GM19043 (cell line): ENCODE results near the gene ADAM8.

Experiments
- ATAC-seq: cut with Tn5 transposase; IDR thresholded peaks from one replicate; pipeline ENCODE4 v1.9.1; 2021; ENCODE audit warnings: low read depth; ENCODE audit not compliant: unreplicated experiment

Gene ADAM8

DNA sequence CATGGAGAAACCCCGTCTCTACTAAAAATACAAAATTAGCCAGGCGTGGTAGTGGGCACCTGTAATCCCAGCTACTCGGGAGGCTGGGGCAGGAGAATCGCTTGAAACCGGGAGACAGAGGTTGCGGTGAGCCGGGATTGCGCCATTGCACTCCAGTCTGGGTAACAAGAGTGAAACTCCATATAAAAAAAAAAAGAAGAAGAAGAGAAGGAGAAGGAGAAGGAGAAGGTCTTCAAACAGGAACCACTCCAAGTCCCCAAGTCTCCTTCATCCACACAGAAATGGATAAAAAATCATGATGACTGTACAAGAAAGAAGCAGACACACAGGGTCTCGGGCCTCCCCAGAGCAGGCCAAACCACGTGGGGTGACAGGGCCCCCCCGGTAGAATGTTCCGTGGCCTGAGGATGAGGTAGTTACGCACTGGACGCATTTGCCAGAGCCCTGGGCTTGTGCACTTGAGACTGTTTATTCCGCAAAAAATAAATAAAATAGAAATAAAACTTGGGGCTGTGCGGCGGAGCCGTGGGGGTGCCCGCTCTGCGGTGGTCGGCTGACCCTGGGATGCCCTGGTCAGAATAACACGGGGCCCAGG is 23.2 kb downstream of the ADAM8 start:
- ATAC-seq = no peak

DNA sequence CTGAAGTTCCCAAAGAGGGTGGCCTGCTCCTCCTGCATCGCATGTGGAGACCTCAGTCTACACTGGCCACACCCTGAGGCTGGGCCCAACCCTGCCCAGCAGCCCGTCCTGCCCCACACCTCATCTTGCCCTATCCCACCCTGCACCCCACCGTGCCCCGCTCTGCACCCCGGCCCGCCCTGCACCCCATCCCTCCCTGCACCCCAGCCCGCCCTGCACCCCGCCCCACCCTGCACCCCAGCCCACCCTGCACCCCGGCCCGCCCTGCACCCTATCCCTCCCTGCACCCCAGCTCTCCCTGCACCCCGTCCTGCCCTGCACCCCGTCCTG is 24.5 kb downstream of the ADAM8 start:
- no peak for ATAC-seq

DNA sequence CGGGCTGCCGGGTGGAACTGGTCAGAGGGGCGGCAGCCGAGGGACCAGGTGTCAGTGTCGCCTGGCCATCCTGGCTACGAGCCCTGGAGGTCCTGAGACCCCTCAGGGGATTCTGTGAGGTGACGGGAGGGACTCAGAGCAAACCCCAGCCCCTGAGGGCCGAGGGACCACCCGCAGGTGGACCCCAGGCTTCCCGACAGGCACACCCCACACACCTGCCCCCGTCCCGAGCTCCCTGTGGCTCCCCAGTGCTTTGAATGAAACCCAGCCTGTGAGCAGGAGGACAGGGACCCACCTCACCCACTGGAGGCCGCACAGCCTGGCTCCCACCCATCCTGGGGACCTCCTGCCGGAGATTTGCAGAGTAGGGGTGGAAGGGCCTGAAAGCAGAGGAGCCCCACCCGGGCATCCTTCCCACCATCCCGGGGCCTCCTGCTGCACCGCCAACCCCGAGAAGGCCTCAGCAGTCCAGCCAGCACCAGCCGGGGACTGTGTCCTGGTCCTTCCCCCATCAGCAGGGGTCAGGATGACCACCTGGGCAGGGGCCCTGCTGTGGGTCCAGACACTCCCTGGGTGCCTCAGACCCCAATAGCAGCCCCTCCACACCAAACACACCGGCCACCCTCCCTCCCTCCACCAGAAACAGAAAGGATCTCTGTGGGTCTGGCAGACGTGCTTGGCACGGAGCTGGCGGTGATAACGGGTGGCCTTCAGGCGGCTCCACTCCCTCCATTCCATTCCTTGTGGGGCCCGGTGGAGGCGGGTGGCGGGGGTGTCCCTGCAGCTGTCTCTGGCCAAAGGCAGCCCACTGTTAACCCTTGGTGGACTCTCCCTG is 25.1 kb downstream of the ADAM8 start:
- no peak for ATAC-seq

DNA sequence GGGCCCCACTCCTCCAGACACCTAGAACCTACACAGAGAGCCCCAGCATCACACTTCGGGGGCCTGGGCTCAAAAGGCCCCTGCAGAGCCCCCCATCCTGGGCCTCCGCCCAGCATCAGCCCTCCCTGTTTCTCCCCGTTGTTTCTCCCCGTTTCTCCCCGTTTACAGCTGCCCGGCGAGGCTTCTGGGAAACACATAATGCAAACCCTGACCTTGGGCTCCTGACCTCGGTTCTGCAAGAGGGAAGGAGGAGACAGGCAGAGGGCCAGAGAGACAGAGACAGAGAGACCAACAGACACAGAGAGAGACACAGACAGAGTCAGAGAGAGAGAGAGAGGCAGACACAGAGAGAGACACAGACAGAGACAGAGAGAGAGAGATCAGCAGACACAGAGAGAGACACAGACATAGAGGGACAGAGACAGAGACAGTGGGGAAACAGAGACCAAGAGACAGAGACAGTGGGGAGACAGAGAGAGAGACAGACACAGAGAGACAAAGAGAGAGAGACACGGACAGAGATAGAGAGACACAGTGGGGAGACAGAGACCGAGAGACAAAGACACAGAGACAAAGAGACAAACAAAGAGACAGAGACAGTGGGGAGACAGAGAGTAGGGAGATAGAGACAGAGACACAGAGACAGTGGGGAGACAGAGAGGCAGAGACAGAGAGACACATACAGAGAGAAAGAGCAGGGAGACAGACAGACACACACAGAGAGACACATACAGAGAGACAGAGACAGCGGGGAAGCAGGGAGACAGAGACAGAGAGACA is 26.5 kb downstream of the ADAM8 start:
- no peak for ATAC-seq

DNA sequence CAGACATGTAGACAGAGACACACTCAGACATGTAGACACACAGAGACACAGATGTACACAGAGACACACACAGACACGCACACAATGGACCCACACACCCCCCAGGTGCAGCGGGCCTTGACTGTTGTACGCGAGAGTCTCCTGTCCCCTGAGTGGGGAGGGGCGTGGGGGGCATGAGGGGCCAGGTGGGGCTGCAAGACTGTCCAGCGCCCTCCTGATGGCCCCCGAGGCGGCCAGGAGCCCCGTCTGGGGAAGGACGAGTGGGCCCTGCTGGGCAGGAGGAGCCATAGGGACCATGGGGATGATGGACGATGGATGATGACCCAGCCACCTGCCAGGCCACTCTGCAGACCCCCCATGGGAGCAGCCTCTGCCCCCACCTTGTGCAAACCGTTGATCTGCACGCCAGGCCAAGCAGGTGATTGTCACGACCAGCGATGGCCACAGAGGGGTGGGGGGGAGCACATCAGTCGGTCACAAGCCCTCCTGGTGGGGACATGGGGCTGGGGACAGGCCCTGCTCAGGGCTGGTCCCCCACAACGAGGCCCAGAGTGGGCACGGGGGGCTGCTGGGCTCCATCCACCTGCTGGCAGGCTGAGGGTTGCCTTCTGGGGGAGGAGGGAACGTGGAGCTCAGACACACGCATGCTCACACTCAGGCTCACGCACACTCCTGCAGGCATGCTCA is 27.4 kb downstream of the ADAM8 start:
- no peak for ATAC-seq

DNA sequence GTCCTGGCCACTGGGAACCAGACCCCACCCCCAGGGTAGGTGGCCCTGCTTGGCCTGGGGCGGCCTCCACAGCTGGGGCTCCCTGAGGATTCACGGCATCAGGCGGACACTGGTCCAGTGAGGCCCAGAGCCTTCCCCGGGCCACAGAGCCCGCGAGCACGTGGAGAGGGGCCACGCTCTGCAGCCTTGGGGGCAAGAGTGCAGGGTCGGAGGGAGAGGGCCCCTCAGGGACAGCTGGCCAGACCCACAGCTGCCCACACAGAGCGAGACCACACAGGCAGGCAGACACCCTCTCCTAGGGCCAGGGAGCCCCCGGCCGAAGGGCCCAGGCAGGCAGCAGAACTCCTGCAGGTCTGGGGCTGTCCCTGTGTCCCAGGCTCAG is 28.3 kb downstream of the ADAM8 start:
- ATAC-seq = no peak

DNA sequence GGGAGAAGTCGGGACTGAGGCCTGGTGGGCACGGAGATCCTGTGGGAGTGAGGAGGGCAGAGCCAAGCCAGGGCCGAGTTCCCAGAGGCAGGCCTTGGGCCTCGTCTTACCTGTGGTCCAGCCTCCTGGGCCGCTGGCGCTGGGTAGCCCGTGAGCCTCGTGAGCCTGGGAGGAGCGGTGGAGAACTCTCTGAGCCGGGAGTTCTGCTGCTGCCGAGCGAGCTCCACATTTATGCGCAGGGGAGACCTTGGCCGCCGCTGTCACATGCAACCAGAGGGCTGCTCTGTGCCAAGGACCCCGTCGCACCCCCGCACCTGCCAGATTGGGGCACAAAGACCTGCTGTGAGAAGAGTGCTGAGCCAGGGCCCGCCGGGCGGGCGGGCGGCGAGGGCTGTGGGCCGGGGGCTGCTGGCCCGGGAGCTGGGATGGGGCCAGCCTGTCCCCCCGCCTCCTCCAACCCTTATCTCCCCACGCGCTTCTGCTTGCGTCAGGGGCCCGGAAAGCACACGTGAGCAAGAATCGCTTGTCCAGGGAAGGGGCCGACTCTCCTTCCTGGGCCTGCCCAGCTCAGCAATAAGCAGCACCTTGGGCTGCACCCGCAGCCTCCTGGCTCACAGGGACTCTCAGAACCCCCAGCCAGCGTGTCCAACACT is 28.9 kb downstream of the ADAM8 start:
- no peak for ATAC-seq

DNA sequence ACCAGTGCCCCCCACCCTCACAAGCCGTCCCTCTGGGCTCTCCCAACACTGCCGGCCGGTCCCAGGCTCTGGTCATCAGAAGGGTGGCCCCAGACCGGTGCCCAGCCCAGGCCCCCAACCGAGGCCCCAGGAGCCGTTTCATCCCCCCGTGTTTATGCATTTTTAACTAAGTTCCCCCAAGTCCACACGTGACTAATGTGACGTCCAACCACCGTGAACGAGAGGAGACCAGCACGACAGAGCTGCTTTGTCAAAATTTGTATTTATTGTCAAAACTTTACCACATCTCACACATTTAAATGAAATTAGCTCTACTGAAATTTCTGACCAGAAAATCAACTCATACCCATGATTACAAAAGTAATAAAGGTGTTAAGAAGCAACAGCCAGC is 30.4 kb downstream of the ADAM8 start:
- ATAC-seq = no peak

DNA sequence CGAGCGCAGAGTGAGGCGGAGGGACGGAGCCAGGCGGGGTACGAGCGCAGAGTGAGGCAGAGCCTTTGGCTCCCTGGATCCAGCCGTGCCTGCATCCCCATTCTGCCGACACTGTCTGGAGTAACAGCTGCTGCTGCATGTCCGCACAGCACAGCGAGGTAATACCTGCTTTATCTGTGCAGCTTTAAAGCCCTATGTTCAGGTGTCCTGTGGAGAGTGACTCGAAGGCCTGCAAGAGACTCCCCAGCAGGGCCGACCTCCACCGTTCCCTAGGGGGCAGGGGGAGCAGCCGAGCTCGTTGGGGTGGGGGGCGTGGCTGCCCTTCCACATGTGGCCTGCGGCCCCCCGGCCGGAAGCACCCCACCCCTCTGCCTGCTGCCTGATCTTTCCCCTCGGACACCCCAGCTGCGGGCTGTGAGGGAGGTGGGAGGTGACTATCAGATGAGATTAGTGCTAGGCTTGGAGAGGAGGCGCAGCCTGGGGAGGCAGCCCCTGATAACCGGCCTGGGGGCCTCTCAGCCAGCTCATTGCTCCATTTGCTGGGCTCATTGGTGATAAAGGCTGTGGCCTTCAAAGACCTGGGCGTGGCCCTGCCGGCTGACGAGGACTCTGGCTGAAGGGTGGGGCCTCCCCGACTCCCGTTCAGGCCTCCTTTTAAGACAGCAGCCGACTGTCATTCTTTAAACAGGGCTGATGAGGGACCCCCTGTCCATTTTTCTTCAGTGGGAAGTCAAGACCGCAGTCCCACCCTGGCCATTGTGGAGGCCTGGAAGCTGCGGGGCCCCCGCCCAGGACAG is 31.0 kb downstream of the ADAM8 start:
- ATAC-seq = no peak

DNA sequence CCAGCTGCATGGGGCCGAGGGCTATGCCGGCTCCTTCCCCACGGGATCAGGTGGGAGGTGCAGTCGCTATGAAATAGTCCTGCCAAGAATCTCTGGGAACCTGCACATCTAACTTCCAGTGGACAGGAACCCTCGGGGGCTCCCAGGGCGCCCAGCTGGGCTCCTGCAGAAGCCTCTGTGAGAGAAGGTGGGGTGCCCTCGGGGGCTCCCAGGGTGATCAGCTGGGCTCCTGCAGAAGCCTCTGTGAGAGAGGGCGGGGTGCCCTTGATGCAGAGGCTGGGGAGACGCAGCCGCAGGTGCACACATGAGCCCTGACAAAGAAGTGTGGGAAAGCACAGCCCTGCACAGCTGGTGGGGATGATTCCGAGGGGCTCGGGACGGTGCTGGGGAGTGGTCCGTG is 33.1 kb downstream of the ADAM8 start:
- no peak for ATAC-seq

DNA sequence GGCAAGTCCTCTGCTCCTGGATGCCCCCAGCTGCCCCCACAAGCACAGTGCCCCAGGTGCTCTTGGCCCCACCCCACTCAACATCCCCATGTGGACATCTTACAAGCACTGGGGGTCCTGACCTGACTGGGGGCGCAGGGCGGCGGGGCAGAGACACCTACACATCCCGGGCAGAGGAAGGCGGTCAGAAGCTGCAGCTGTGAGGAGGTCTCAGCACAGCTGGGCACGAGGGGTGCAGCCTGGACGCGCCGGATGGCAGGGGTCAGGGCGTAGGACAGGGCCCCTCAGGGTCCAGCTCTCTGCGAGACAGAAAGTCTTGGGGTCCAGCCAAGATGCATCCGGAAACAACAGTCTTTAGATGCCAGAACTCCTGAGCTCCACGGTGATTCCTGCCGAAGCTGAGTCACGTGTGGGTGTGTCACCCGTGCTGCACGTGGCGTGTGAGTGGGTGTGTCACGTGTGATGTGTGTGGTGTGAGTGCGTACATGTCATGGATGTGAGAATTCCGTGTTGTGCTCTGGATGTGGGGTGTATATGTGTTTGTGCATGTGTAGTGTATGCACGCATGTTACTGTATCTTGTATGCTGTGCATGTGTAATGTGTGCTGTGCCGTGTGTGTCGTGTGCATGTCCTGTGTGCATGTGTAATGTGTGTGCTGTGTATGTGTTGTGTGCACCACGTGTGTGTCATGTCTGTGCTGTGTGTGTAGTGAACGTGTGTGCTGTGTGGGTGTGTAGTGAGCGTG is 33.9 kb downstream of the ADAM8 start:
- no peak for ATAC-seq

DNA sequence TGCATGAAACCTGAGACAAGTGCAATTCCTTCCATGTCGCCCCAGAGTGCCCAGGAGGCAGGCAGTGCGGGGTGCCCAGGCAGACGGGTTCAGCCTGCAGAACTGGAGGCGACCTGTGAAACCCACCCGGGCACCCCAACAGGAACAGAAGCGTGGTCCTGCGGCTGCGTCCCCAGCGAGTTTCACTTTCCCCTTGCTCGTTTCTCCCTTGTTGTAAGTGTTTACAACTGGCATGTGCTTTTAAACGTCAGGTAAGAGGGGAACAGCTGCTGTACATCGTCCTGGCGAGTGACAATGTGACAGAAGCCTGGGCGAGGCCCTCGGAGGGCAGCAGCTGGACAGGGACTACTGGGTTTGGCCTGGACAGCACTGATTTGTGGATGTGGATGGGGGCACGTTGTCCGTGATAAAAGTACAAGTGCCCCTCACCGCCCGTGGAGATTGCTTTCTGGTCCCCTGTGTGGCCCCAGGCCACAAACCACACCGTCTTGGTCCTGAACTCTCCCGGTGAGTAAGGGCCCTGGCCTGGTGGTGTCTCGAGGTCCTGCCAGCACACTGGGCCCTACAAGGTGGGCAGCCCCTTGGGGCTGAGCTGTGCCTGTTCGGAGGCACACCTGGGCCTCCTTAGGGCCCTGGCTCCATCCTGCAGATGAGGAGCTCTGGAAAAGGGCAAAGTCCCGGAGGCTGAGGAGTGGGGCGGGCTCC is 35.0 kb downstream of the ADAM8 start:
- no peak for ATAC-seq

DNA sequence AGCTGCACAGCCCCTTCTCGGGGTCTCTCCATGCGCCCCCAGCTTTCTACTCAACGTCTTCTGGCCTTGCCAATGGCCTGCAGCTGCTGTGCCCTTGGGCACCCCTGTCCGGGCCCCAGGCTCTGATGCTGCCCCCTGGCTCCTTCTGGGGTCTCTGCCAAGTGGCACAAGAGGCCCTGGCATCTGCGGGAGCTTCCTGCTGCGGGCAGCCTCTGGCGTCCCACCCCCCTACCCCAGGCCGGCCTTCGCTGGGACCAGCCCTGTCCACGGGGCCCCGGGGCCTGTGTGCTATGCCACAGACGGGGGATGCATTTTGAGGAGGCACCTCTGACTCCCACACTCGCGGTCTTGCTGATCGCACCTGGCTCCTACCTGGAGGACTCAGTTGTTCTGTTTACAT is 36.7 kb downstream of the ADAM8 start:
- ATAC-seq = no peak

DNA sequence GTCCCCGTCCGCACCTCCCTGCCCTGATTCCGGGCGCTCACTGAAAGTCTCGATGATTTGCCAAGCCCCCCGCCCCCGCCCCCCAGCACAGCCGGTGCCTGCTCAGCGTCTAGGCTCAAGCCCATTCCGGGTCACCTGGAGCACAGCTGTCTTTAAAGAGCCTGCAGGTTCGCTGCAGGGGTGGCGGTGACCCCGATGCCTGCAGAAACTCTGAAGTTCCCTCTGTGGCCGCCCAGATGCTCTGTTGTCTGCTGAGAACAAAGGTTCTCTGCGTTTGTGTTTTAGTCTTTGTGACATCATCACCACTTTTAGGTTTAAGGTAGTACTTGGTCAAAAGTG is 38.2 kb downstream of the ADAM8 start:
- no peak for ATAC-seq

DNA sequence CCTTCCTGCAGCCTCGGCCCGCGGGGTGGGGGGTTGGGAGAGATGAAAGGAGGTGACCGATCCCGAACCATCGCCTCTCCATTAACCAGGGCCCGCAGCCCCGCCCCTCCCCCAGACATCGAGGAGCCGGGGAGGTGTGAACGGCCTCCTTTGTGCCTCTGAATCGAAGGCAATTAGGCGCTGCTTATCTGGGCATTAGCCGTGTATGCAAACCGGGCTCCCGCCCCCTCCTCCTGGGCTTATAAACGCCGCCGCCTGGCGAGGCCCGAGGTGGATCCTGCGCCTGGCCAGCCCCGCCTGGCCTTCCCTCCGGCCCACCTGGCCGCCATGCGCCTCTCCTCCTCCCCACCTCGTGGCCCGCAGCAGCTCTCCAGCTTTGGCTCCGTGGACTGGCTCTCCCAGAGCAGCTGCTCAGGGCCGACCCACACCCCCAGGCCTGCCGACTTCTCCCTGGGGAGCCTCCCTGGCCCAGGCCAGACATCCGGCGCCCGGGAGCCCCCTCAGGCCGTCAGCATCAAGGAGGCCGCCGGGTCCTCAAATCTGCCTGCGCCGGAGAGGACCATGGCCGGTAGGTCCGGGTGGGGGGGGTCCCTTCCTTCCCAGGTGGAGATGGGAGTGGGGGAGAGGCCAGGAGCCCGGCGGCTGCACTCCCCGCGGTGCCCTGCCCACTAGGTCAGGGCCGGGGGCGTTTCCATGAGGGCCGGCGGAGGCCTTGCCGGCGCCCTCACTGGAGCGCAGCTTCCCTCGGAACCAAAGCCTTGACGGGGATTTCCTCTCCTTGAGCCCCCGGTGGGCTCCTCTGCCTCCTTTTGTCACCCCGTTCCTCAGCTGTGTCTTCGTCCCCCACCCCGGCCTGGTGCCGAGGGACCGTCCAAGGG is 38.8 kb downstream of the ADAM8 start, which contains the start of gene VENTX:
Gene VENTX (plus strand): TSS at position 268 of the 878 bp plus-strand sequence. CDS start 60 bp downstream, at position 328.
- no peak for ATAC-seq

DNA sequence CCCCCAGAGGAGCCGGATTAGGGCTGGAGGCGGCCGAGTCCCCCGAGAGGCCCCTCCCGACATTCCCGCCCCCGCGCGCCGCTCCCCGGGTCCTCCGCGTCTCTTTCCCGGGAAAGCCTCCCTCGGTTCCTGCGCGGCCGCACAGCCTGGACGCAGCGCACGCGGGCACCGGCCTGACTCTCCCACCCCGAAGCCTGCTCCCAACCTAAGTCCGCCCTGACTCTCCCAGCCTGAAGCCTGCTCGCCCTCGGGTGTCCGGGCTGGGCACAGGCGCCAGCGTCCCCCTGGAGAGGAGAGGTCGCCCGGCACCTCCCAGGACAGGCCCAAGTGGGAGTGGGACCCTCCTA is 39.5 kb downstream of the ADAM8 start:
- no peak for ATAC-seq

DNA sequence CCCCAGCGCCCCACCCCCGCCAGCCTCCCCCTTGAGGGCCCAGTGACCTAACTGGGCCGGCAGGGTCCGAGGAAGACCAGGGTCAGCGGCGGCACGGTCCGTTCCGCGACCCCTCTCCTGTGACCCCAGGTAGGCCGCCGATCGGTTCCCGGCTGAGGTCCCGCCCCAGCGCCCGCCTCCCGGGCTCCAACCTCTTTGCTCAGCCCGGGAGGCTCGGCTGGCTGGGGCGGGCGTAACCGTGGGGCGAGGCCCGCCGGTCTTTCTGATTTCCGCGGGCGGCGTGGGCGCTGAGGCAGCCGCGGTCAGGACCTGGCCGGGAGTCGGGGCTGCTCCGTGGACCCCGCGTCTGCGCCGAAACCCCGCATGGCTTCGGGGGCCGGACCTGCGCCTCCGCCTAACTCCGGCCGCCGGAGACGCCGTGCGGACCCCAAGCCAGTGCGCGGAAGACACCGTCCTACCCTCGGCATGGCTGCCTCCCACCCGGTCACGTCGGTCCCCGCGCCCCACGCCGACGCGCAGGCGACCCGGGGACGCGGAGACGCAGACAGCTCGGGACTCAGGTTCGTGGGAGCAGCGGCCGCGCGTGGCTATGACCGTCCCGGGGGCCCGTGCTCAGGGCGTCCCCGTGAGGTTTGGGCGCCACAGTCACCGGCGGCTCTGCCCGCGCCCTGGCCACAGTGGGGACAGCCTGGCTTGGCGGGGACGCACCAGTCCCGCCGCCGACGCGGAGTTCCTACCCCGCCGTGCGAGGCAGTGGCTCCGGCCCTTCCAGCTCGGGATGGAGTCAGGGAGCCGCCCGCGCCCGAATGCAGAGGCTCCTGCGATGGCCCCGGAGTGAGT is 40.0 kb downstream of the ADAM8 start:
- no peak for ATAC-seq
